GM21360 (cell line): ENCODE results near the gene SFTA2.
A peak's percentile ranks its signal among the peaks of the same experiment; 100 is the strongest.
"Not testable (repeated sequence)": the region's sequence is repeated elsewhere in the genome, so short reads cannot be mapped to it uniquely, and the experiment has no call there.

Experiments
- ATAC-seq: cut with Tn5 transposase; IDR thresholded peaks from one replicate; pipeline ENCODE4 v1.9.1; 2021; ENCODE audit warnings: mild to moderate bottlenecking, moderate library complexity; ENCODE audit not compliant: unreplicated experiment

Gene SFTA2

DNA sequence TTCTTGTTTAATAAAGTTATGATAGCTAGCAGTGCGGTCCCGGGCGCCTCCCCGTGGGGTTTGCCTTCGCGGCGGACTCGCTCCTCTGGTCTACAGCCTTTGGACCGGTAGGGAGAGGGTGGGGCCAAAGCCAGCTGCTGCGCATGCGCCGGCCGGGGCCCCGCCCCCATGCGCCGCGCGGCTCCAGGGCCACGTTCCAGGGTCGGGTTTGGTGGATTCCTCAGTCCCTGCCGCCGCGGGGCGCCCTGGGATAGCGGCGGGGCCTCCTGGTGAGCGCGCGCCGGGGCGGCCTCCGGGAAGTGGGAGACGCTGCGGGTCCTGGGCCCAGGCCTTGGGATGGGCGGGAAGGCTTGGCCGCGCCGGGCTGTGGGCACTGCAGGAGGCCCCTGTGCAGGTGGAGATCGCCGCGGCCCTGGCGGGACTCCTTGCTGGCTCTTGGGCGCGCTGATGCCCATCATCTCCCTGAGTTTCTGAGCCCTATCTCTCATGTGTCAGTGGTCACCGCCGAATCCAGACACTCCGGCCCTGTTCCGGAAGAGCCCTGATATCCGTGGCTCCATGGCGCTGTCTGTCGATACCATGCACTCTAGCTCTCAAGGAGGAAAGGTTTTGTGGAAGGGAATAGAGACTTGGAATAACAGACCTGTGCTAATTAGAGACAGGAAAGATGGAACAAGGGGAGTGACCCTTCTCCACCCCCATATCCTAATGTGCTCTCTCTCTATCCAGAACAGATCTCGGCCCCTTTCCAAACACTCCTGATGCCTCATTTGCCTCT lies 17.7 kb downstream of the SFTA2 start, which contains the start of gene VARS2:
VARS2 (plus strand) TSS at position 163 of the 778 bp plus-strand sequence; CDS start at position 762, 599 bp downstream.
- peak; percentile 74 for ATAC-seq

DNA sequence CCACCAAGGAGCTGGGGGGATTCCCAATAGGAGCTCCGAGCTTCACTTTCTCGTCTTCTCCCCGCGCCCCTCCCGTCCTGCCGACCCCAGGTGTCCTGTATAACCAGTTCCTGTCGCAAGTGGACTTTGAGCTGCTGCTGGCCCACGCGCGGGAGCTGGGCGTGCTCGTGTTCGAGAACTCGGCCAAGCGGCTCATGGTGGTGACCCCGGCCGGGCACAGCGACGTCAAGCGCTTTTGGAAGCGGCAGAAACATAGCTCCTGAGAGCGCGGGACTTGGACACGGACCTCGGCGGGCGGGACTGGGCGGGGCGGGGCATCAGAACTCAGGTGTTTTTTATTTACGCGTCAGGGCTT lies 18.3 kb downstream of the SFTA2 start:
- no peak for ATAC-seq

DNA sequence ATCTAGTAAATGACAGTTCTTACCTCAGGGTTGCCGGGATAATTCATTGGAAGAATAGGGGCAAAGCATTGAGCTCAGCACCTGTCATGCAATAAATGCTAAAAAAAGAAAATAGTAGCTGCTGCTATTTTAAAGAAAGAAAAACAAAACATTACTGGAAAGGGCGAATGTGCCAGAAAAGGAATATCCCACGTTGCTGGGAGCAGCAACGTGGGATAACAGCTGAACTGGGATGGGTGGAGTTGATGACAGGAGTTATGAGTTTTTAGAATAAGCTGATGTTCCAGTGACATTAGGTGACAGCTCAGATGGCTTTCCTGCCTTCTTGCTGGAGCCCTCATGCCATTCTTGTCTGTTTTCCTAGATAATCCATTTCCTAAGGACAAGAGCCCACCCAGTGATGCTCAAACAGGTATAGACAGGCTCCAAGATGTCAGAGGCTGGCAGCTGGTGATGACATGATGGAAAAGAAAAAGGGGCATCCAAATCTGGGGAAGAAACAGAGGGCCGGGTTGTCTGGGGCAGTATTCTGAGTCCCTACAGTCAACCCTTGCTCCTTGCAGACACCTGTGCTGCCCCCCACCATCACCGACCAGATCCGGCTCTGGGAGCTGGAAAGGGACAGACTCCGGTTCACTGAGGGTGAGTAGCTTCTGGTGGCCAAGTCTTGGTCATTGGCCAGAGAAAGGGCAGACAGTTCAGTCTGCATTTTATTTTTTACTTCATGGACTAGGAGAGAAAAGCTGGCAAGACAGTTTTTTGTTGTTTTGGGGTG lies 19.0 kb downstream of the SFTA2 start:
- no peak for ATAC-seq

DNA sequence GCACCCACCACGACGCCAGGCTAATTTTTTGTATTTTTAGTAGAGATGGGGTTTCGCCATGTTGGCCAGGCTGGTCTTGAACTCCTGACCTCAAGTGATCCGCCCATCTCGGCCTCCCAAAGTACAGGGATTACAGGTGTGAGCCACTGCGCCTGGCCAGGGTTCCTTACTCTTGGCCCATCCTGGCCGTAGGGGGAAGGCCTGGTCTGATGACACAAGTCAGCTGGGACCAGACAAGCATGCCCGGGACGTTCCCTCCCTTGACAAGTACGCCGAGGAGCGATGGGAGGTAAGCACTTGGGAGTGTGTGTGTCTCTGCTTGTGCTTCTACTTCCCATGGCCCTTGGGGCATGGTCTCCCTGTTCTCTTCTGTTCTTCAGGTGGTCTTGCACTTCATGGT lies 21.5 kb downstream of the SFTA2 start:
- not testable (repeated sequence) for ATAC-seq

DNA sequence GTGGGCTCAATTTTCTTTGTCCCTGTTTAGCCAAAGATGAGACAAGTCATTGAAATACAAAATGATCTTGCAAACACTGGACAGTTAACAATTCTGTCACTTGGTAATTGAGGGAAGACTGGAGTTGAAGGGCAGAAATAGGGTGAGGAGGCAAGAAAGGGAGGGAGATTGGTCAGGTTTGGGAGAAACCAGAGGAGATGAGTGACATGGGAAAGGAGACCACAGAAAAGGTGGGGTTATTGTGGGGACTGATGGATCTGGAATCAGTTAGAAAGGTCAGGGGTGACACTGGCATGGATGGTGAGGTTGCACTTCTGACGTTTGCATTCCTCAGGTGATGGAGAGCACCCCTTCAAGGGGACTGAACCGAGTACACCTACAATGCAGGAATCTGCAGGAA lies 23.3 kb downstream of the SFTA2 start:
- no peak for ATAC-seq

DNA sequence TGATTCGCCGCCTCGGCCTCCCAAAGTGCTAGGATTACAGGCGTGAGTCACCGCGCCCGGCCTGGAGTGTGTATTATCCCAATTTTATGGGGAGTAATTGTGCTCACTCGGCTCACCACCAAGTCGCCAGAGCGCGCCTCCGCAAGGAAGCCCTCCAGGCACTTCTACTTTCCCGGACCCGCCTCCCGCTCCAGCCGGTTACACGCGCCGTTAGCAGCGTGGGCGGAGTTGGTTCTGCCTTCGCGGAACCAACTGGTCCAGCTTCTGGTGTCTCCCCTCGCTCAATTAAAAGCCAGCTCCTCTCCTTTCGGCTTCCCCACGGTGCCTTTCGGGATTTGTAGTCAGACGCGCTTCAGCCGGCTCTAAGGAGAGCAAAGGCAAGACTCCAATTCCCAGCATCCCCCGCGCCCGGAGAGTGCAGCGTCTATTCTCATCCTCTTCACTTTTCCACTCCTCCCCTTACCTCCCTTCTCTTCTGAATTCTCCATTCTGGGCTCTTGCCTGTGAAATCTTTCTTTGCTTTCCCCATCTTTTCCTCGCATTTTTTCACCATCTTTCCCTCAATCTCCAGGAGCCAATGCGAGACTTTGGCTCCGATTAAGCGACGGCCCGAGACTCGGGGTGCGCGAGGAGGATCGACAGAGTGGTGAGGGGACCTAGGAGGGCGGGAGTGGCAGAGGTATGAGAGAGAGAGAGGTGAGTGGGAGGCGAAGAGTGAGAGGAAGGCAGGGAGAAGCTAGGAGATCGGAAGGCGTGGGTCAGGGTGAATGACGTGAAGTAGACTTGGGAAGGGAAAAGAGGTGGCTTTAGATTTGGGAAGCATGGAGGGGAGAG lies 24.0 kb downstream of the SFTA2 start, which contains the start of gene GTF2H4:
GTF2H4 (plus strand) TSS at position 450 of the 834 bp plus-strand sequence.
- ATAC-seq: peak; percentile 88

DNA sequence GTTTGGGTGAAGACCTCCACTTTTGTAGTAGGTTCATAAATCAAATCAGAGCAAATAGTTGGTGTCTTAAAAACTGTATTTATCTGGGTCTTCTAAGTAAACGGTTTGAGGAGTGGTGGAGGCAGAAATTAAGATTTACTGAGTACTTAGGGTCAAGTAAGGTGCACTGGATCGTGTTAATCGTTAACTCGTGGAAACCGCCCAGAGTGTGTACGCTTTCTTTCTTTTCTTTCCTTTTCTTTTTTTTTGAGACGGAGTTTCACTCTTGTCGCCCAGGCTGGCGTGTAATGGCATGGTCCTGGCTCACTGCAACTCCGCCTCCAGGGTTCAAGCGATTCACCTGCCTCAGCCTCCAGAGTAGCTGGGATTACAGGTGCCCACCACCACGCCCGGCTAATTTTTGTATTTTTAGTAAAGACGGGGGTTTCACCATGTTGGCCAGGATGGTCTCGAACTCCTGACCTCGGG lies 24.6 kb downstream of the SFTA2 start:
- not testable (repeated sequence) for ATAC-seq

DNA sequence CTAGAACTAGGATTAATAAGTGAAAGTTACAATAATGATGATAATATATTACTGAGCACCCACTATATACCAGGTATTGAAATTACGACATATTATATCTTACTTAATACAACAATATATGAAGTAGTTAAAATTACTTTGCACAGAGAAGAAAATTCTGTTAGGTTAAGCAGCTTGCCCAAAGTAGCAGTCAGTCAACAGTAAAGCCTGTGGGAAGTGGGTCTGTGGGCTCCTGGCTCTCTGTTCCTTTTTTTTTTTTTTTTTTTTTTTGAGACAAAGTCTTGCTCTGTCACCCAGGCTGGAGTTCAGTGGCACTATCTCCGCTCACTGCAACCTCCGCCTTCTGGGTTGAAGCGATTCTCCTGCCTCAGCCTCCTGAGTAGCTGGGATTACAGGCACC lies 28.7 kb downstream of the SFTA2 start:
- no peak for ATAC-seq

DNA sequence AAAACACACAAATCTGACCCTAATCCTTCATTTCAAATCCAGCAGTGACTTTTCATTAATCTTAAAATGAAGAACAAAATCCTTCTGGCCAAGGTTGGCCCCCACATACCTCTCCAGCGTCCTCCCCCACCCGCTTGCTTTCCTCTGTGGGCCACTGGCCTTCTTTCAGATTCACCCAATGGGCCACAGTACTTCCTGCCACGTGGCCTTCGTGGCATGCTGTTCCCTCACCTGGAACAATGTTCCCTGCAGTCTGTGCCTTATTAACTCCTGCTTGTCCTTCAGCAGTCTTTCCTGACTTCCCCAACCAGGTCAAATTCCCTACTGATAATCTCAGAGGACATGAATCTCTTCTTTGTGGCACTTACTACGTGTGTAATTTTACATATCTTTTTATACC lies 29.3 kb downstream of the SFTA2 start:
- ATAC-seq: no peak

DNA sequence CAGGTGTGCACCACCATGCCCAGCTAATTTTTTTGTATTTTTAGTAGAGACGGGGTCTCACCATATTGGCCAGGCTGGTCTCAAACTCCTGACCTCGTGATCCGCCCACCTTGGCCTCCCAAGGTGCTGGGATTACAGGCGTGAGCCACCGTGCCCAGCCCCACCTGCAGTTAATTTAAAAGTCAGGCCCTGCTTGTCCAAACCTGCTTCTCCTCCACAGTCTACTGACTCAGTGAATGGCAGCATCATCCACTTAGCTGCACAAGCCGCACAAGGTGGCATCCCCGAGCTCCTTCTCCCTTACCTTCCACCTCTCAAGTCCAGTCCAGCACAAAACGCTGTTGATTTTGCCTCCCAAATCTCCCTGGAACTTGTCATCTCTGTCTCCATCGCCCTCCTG lies 29.8 kb downstream of the SFTA2 start:
- not testable (repeated sequence) for ATAC-seq

DNA sequence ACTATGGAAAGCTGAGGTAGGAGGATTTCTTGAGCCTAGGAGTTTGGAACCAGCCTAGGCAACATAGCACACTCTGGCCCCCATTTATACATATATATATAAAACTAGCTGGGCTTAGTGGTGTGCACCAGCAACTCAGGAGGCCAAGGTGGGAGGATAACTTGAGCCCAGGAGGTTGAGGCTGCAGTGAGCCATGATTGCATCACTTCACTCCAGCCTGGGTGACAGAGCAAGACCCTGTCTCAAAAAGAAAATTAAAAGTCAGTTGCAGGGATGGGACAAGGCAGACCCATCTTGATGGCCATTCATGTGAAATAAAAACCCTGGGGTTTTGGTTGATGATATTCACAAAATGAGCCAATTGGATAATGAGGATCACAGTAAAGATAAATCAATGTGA lies 30.5 kb downstream of the SFTA2 start:
- ATAC-seq: no peak

DNA sequence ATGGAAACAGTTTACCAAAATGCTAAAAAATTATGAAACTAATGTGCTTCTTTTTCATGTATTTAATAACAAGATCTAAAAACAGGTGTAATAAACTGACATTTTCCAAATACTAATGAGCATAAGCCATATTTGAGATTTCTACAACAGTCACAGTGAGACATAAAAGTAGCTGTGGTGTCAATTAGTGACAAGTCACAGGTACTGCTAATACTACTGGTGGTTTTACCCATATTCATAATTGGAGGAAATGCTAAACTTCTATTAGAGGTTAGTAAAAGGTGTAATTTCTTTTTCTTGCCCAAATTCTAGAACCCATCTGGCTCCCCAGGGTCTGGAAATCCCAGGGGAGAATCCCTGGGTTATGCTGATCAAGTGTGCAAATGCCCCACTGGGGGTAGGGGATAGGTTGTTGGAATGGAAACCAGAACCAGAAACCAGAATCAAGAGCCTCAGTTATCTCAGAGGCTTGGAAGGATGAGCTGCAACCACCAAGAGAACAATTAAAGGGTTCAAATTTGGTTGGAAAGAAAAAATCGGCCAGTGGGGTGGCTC lies 31.0 kb downstream of the SFTA2 start:
- ATAC-seq: no peak

DNA sequence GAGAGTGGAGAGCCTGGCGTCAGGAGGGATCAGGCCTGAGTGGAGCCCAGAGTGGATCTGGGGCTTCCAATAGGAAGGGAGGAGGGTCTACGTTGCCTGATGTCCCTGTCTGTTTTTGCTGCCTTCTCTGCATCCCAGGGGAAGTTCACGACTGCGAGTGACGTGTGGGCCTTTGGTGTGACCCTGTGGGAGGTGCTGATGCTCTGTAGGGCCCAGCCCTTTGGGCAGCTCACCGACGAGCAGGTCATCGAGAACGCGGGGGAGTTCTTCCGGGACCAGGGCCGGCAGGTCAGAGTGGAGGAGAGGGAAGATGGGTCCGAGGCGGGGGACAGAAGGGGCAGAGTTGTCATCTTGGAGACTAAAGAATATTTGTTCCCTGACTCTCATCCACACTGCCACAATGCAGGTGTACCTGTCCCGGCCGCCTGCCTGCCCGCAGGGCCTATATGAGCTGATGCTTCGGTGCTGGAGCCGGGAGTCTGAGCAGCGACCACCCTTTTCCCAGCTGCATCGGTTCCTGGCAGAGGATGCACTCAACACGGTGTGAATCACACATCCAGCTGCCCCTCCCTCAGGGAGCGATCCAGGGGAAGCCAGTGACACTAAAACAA lies 33.1 kb downstream of the SFTA2 start:
- no peak for ATAC-seq

DNA sequence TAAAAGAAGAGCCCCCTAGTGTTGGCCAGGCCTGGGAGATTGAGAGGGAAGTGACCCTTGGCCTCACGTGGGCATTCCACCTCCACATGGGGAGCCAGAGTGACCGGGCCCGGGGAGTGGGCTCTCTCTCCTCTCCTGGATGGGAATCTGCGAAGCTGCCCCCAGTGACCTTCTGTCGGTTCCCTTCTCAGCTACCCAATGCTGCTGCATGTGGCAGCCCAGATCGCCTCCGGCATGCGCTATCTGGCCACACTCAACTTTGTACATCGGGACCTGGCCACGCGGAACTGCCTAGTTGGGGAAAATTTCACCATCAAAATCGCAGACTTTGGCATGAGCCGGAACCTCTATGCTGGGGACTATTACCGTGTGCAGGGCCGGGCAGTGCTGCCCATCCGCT lies 34.1 kb downstream of the SFTA2 start:
- no peak for ATAC-seq

DNA sequence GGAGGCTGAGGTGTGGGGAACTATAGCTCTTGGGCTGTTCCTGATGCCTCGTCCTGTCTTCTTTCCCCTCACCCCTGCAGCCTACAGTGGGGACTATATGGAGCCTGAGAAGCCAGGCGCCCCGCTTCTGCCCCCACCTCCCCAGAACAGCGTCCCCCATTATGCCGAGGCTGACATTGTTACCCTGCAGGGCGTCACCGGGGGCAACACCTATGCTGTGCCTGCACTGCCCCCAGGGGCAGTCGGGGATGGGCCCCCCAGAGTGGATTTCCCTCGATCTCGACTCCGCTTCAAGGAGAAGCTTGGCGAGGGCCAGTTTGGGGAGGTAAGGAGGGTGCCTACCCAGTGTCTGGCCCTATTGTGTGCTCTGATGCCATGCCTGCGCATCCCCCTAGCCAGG lies 35.4 kb downstream of the SFTA2 start:
- ATAC-seq: no peak

DNA sequence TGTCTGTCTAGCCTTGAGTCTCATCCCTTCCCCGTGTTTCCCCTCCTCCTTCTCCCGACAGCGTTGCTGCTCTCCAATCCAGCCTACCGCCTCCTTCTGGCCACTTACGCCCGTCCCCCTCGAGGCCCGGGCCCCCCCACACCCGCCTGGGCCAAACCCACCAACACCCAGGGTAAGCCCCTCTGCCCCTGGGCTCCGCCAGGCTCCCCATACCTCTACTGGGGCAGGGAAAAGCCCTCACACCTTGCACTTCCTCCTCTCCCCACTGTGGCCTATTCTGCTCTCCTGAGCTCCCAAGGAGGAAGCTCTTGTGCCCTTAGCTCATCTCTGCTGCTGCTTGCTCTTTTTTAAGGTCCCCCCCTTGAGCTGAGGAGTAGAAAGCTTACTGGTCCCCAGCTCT lies 36.6 kb downstream of the SFTA2 start:
- ATAC-seq: no peak

DNA sequence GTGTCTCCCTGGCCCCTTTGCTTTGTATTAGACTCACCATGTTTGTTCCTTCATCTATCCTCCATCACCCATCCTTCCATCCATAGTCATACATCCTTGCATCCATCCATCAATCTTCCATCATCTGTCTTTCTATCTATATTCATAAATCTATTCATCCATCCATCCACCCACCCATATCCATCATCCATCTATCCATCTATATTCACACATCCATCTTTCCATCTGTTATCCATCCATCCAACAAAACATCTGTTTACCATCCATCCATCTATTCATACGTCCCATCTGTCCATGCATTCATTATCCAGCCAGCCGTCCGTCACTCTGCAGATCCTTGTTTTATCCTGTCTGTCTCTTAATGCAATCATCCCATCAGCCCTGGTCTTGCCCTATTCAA lies 37.0 kb downstream of the SFTA2 start:
- no peak for ATAC-seq

DNA sequence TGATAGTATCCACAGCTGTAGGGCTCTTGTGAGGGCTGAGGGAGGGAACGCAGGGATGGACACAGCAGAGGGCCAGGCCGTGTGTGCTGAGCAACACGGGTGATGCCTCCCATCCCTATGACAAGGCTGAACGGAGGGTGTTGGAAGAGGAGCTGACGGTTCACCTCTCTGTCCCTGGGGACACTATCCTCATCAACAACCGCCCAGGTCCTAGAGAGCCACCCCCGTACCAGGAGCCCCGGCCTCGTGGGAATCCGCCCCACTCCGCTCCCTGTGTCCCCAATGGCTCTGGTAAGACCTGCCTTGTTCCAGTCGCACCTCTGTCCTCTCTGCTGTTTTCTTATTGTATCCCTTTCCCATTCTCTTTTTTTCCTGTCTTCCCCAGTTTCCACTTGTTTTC lies 37.6 kb downstream of the SFTA2 start:
- no peak for ATAC-seq

DNA sequence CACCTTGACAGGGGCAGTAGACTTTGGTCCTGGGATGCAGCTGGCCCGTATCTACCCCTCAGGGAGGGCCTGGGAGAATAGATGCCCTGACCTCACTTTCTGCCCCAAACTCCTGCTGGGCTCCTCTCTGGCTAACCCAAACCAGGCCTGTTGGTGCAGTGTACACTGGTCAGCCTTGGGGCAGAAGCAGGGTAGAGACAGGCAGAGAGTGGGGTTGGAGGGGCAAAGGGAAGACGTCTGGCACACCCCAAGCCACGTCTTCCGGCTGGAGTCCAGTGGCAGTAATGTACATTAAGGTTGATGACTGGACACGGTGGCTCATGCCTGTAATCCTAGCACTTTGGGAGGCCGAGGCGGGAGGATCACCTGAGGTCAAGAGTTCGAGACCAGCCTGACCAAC lies 38.3 kb downstream of the SFTA2 start:
- no peak for ATAC-seq

DNA sequence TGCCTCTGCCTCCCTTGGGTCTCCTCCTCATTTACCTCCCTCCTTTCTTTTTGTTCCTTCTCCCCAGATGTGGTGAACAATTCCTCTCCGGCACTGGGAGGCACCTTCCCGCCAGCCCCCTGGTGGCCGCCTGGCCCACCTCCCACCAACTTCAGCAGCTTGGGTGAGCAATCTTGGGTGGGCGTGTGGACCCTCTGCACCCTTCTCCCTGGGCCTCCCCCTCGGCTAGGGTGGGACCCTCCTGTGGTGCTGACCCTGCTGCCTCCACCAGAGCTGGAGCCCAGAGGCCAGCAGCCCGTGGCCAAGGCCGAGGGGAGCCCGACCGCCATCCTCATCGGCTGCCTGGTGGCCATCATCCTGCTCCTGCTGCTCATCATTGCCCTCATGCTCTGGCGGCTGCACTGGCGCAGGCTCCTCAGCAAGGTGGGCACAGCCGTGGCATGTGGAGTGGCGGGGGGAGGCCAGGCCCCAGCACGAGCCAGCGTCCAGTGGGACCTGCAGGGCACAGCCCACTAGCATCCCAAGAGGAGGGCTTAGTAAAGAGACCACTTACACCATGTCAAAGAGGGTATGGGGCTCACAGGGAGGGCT lies 38.9 kb downstream of the SFTA2 start:
- ATAC-seq: no peak
